IPS DF 4.7 (cell line): Measurements from ENCODE around the gene TEAD4.
A peak's percentile ranks its signal among the peaks of the same experiment; 100 is the strongest.
"Not testable (repeated sequence)": the region's sequence is repeated elsewhere in the genome, so short reads cannot be mapped to it uniquely, and the experiment has no call there.

ENCODE experiments used
- DNase-seq: peaks from one replicate; pipeline ENCODE4 v3.0.0-alpha.2; 2013; ENCODE audit warnings: low spot score; ENCODE audit errors: extremely low read depth

TEAD4 gene

GRCh38 chr12:3047961-3048360 lies 88.8 kb downstream of the TEAD4 start:
- no peak for DNase-seq

GRCh38 chr12:3048540-3048939 lies 89.3 kb downstream of the TEAD4 start:
- DNase-seq, result no peak

GRCh38 chr12:3049176-3049575 lies 90.0 kb downstream of the TEAD4 start:
- no peak for DNase-seq

- no peak for DNase-seq
Observed at GRCh38 chr12:3049611-3050249, 90.5 kb downstream of the TEAD4 start.

GRCh38 chr12:3054374-3054773 lies 95.2 kb downstream of the TEAD4 start:
- no peak for DNase-seq

GRCh38 chr12:3055026-3055703 lies 96.0 kb downstream of the TEAD4 start:
- DNase-seq, result no peak

GRCh38 chr12:3055704-3056467 lies 96.7 kb downstream of the TEAD4 start:
- no peak for DNase-seq

- no peak for DNase-seq
Observed at GRCh38 chr12:3061059-3061458, 101.9 kb downstream of the TEAD4 start.

- DNase-seq, result no peak
Observed at GRCh38 chr12:3061501-3062215, 102.5 kb downstream of the TEAD4 start.

GRCh38 chr12:3065300-3065699 lies 106.1 kb downstream of the TEAD4 start:
- no peak for DNase-seq

GRCh38 chr12:3065846-3066245 lies 106.6 kb downstream of the TEAD4 start:
- DNase-seq, result not testable (repeated sequence)

GRCh38 chr12:3069714-3070113 lies 110.5 kb downstream of the TEAD4 start:
- no peak for DNase-seq

GRCh38 chr12:3071107-3071506 lies 111.9 kb downstream of the TEAD4 start:
- DNase-seq, result no peak

GRCh38 chr12:3071710-3072109 lies 112.5 kb downstream of the TEAD4 start:
- no peak for DNase-seq

GRCh38 chr12:3073438-3074250 lies 114.4 kb downstream of the TEAD4 start:
- DNase-seq, result peak; percentile 69

GRCh38 chr12:3075315-3075714 lies 116.1 kb downstream of the TEAD4 start:
- no peak for DNase-seq

- no peak for DNase-seq
Observed at GRCh38 chr12:3076730-3077571, 117.8 kb downstream of the TEAD4 start, which contains the start of gene TSPAN9. Gene TSPAN9 (plus strand): TSS chr12:3077379. CDS start chr12:3201194, 123,815 bp downstream.

- DNase-seq, result no peak
Observed at GRCh38 chr12:3077572-3078081, 118.4 kb downstream of the TEAD4 start.

GRCh38 chr12:3078086-3078820 lies 119.1 kb downstream of the TEAD4 start:
- no peak for DNase-seq
